CD14-positive monocyte (primary cell): ENCODE measurements around the gene MCC. TPM values are rescaled to one million over a fixed set of nuclear protein-coding genes. Genes with fewer than 3 reads are reported as not detected.

ENCODE experiments used
- DNase-seq, 3 donors: peaks; one replicate each; pipeline ENCODE4 v3.0.0-alpha.2; 2011 to 2022
- H2AFZ ChIP-seq: 2 replicates; pipeline ENCODE4 v1.6.0; 2012; ENCODE audit warnings: mild to moderate bottlenecking, low read depth, low read length, inconsistent platforms; ENCODE audit not compliant: insufficient read depth, poor library complexity, severe bottlenecking
- H3K27ac ChIP-seq, 2 donors: 1 replicate in 1 of 2; 2 replicates in 1 of 2; pipeline ENCODE4 v1.5.1; 2012 to 2013; ENCODE audit warnings: low read length in 2 of 2, control low read depth in 1 of 2, inconsistent platforms in 1 of 2, low read depth in 1 of 2, mild to moderate bottlenecking in 1 of 2
- H3K27me3 ChIP-seq, 2 donors: one replicate each; pipeline versions ENCODE4 v1.6.0 to v1.6.1; 2011 to 2013; ENCODE audit warnings: low read length in 2 of 2; ENCODE audit not compliant: control insufficient read depth in 2 of 2, insufficient read depth in 2 of 2
- H3K36me3 ChIP-seq, 2 donors: replicated peaks in 1 of 2; 1 replicate in 1 of 2; 2 replicates in 1 of 2; pipeline versions ENCODE4 v1.5.1 to v1.6.1; 2012 to 2013; ENCODE audit warnings: low read length in 2 of 2, control low read depth in 1 of 2, inconsistent platforms in 1 of 2, mild to moderate bottlenecking in 1 of 2; ENCODE audit not compliant: insufficient read depth in 2 of 2, control insufficient read depth in 1 of 2
- H3K4me1 ChIP-seq, 2 donors: 1 replicate in 1 of 2; 2 replicates in 1 of 2; pipeline versions ENCODE4 v1.5.1 to v1.6.1; 2012 to 2013; ENCODE audit warnings: low read length in 2 of 2, control low read depth in 1 of 2, inconsistent platforms in 1 of 2, mild to moderate bottlenecking in 1 of 2, moderate library complexity in 1 of 2; ENCODE audit not compliant: insufficient read depth in 2 of 2, control insufficient read depth in 1 of 2
- H3K4me2 ChIP-seq: replicated peaks from 2 replicates; pipeline ENCODE3; 2012; ENCODE audit warnings: low read length, moderate library complexity, mild to moderate bottlenecking; ENCODE audit not compliant: poor library complexity, severe bottlenecking; ENCODE audit errors: extremely low read depth
- H3K4me3 ChIP-seq, 3 experiments: fragments of 200-600 bp in 1 of 3; sonication (generic) in 1 of 3; replicated peaks in 1 of 3; 1 replicate in 2 of 3; 2 replicates in 1 of 3; pipeline ENCODE4 v1.5.1; 2011 to 2013; ENCODE audit warnings: low read length in 3 of 3, mild to moderate bottlenecking in 3 of 3, control low read depth in 2 of 3, low read depth in 2 of 3, inconsistent platforms in 1 of 3, moderate library complexity in 1 of 3
- H3K79me2 ChIP-seq: 2 replicates; pipeline ENCODE4 v1.6.0; 2012; ENCODE audit warnings: mild to moderate bottlenecking, control low read depth, inconsistent platforms, low read length, moderate library complexity; ENCODE audit not compliant: insufficient read depth
- H3K9ac ChIP-seq: 2 replicates; pipeline ENCODE4 v1.6.0; 2017; ENCODE audit warnings: low read length, mild to moderate bottlenecking; ENCODE audit not compliant: insufficient read depth, poor library complexity, severe bottlenecking
- H3K9me3 ChIP-seq, 2 donors: replicated peaks in 1 of 2; 1 replicate in 1 of 2; 2 replicates in 1 of 2; pipeline versions ENCODE4 v1.5.1 to v1.6.1; 2012 to 2013; ENCODE audit warnings: low read length in 2 of 2, control low read depth in 1 of 2; ENCODE audit not compliant: control insufficient read depth in 1 of 2, insufficient read depth in 1 of 2
- H4K20me1 ChIP-seq: 2 replicates; pipeline ENCODE4 v1.6.0; 2012; ENCODE audit warnings: mild to moderate bottlenecking, low read length, control low read depth, moderate library complexity; ENCODE audit not compliant: insufficient read depth
- H3K27ac Mint-ChIP-seq, 7 donors: one replicate each; pipeline ENCODE4 v1.8.0; 2020; ENCODE audit warnings: mild to moderate bottlenecking in 7 of 7, mixed read lengths in 7 of 7, moderate library complexity in 6 of 7, inconsistent platforms in 2 of 7
- H3K27me3 Mint-ChIP-seq, 3 donors: one replicate each; pipeline ENCODE4 v1.8.0; 2021 to 2022; ENCODE audit warnings: low read depth in 3 of 3, mild to moderate bottlenecking in 3 of 3, mixed read lengths in 3 of 3, moderate library complexity in 3 of 3, inconsistent platforms in 1 of 3
- H3K36me3 Mint-ChIP-seq, 2 donors: one replicate each; pipeline ENCODE4 v1.8.0; 2020; ENCODE audit warnings: mixed read lengths in 2 of 2, inconsistent platforms in 1 of 2, mild to moderate bottlenecking in 1 of 2
- H3K4me1 Mint-ChIP-seq: one replicate; pipeline ENCODE4 v1.8.0; 2020; ENCODE audit warnings: mild to moderate bottlenecking, mixed read lengths
- H3K4me3 Mint-ChIP-seq, 2 donors: one replicate each; pipeline ENCODE4 v1.8.0; 2020; ENCODE audit warnings: mild to moderate bottlenecking in 2 of 2, mixed read lengths in 2 of 2, moderate library complexity in 1 of 2
- H3K9me3 Mint-ChIP-seq, 7 donors: one replicate each; pipeline ENCODE4 v1.8.0; 2020 to 2022; ENCODE audit warnings: mixed read lengths in 7 of 7, mild to moderate bottlenecking in 6 of 7, moderate library complexity in 6 of 7, inconsistent platforms in 2 of 7
- CTCF ChIP-seq: fragments of 200-600 bp; IDR thresholded peaks from one replicate; pipeline ENCODE4 v1.8.0; 2022; ENCODE audit warnings: antibody characterized with exemption, mild to moderate bottlenecking
- WGBS: methylation state at CpG from one replicate; pipeline ENCODE4 v1.1.5; 2013; ENCODE audit warnings: missing lambda C conversion rate; ENCODE audit not compliant: insufficient coverage; 5-methylcytosine and 5-hydroxymethylcytosine counted together
- intact Hi-C, 2 donors: fragments of 100-400 bp; cut with micrococcal nuclease; formaldehyde crosslinking; loops; one replicate each; pipeline versions ENCODE4 v1.15.0 to v1.15.1; 2023
- polyA plus RNA-seq, 3 donors: library from polyadenylated mRNA; depleted of rRNA in 1 of 3; unstranded in 2 of 3; stranded (reverse) in 1 of 3; fragments of 300-500 nt in 2 of 3; fragments of >200 nt in 1 of 3; fragmentation: Illumina TruSeq in 2 of 3; gene quantifications; 1 replicate in 2 of 3; 2 replicates in 1 of 3; pipeline ENCODE4 v1.2.3, GENCODE V29; 2012 to 2021

The MCC gene
- polyA plus RNA-seq, 3 donors, result 0.09 TPM; not detected in 2

- intact Hi-C loops, result no loop called here
- H3K4me2 ChIP-seq, result no peak overlapping the region
- DNase-seq, result no peak
- H2AFZ ChIP-seq, result no peak overlapping the region
- Mint-ChIP-seq H3K27me3 (peaks cover 1 to 16% (median 6%) of the 10 kb centered on the region in 3 donors), H3K4me3 (no peak overlapping the region), H3K36me3 (no peaks in the 10 kb centered on the region), H3K4me1 (no peaks in the 10 kb centered on the region), H3K27ac (no peak overlapping the region), H3K9me3 (peaks cover 0 to 4% (median 0%) of the 10 kb centered on the region in 7 donors)
- no peak for TF ChIP-seq CTCF
- H3K27me3 ChIP-seq, result peaks cover 0 to 2% of the 10 kb centered on the region in 2 donors
- no peaks in the 10 kb centered on the region for H4K20me1 ChIP-seq
- H3K4me3 ChIP-seq, result no peak overlapping the region
- H3K9ac ChIP-seq, result no peak overlapping the region
- no peak overlapping the region for H3K27ac ChIP-seq
- no peaks in the 10 kb centered on the region for H3K4me1 ChIP-seq
- H3K36me3 ChIP-seq, result no peaks in the 10 kb centered on the region
- WGBS, result 100% methylated on average over 3 of the region's 5 CpGs
- no peaks in the 10 kb centered on the region for H3K79me2 ChIP-seq
- no peaks in the 10 kb centered on the region for H3K9me3 ChIP-seq
Measured at GRCh38 chr5:113221294-113222176, 266.7 kb downstream of the MCC start.

GRCh38 chr5:113219695-113220094 is 268.6 kb downstream of the MCC start:
- Mint-ChIP-seq H3K4me3 (no peak overlapping the region), H3K9me3 (peaks cover 0 to 4% (median 0%) of the 10 kb centered on the region in 7 donors), H3K27ac (no peak overlapping the region), H3K36me3 (no peaks in the 10 kb centered on the region), H3K27me3 (peaks cover 1 to 14% (median 4%) of the 10 kb centered on the region in 3 donors), H3K4me1 (no peaks in the 10 kb centered on the region)
- Histone ChIP-seq H3K9me3 (no peaks in the 10 kb centered on the region), H3K27me3 (peaks cover 0 to 2% of the 10 kb centered on the region in 2 donors), H3K4me1 (no peaks in the 10 kb centered on the region), H2AFZ (no peak overlapping the region), H3K27ac (no peak overlapping the region), H3K4me3 (no peak overlapping the region), H4K20me1 (no peaks in the 10 kb centered on the region), H3K36me3 (no peaks in the 10 kb centered on the region), H3K79me2 (no peaks in the 10 kb centered on the region), H3K4me2 (no peak overlapping the region), H3K9ac (no peak overlapping the region)
- no CpG with 5 or more reads among the region's 3 CpGs for WGBS
- DNase-seq, result no peak
- no peak for TF ChIP-seq CTCF
- intact Hi-C loops, result no loop called here
